A549 (cell line): ENCODE measurements around the gene ZDHHC9. TPM values are rescaled to one million over a fixed set of nuclear protein-coding genes. Genes with fewer than 3 reads are reported as not detected.

ENCODE experiments used
- ATAC-seq, 2 experiments: fragments of 200-7000 bp in 1 of 2; fragments of >200 bp in 1 of 2; cut with Nextera tagmentation in 1 of 2; cut with Tn5 transposase in 1 of 2; 3 replicates each; pipeline versions ENCODE4 v1.8.0 to v1.9.1; 2018 to 2020; ENCODE audit warnings: mild to moderate bottlenecking in 1 of 2, moderate library complexity in 1 of 2
- CTCF ChIA-PET: fragments of 300-600 bp; sonication (Branson Sonifier 250); formaldehyde crosslinking; extraction: SDS; loops from one replicate; lab custom pipeline; 2021; ENCODE audit warnings: antibody characterized with exemption, inconsistent platforms; lab: Yijun Ruan, JAX
- POLR2A ChIA-PET: fragments of 350-600 bp; formaldehyde crosslinking; extraction: SDS; loops from one replicate; lab custom pipeline; 2021; ENCODE audit warnings: antibody characterized with exemption, inconsistent platforms; lab: Yijun Ruan, JAX
- DNase-seq, 2 experiments: peaks; one replicate each; pipeline versions ENCODE4 v3.0.0 to v3.0.0-alpha.2; 2011 to 2016; ENCODE audit warnings: low read depth in 1 of 2, low spot score in 1 of 2
- FAIRE-seq: peaks from 2 replicates; lab custom pipeline; 2011; peaks lifted over from hg19 to GRCh38; lab: Jason Lieb, UNC
- H3K27ac ChIP-seq, 2 experiments: fragments of >200 bp; sonication (Bioruptor Twin); formaldehyde crosslinking; 3 replicates each; pipeline ENCODE4 v1.5.1; 2016 to 2017
- H3K4me1 ChIP-seq: fragments of >200 bp; sonication (Bioruptor Twin); formaldehyde crosslinking; 3 replicates; pipeline ENCODE4 v1.6.1; 2016
- H3K4me2 ChIP-seq: fragments of >200 bp; sonication (Bioruptor Twin); formaldehyde crosslinking; 3 replicates; pipeline ENCODE4 v1.6.1; 2016
- H3K4me3 ChIP-seq: fragments of >200 bp; sonication (Bioruptor Twin); formaldehyde crosslinking; 3 replicates; pipeline ENCODE4 v1.5.1; 2016
- H3K9me3 ChIP-seq: fragments of >200 bp; sonication (Bioruptor Twin); formaldehyde crosslinking; 3 replicates; pipeline ENCODE4 v1.6.1; 2016
- E2F6 ChIP-seq: IDR thresholded peaks from 2 replicates; pipeline ENCODE4 v1.6.1; 2012; ENCODE audit warnings: low read depth, borderline replicate concordance
- ESRRA ChIP-seq: fragments of 150-350 bp; IDR thresholded peaks from 2 replicates; pipeline ENCODE4 v1.6.1; 2014; ENCODE audit warnings: mild to moderate bottlenecking, low read length, borderline replicate concordance
- FOSB ChIP-seq: fragments of 250-450 bp; sonication (Bioruptor Pico); IDR thresholded peaks from 2 replicates; pipeline ENCODE4 v1.5.0; 2020; ENCODE audit warnings: mild to moderate bottlenecking, moderate library complexity
- FOSL2 ChIP-seq, 2 experiments: fragments of 450-650 bp in 1 of 2; fragments of >200 bp in 1 of 2; sonication (Bioruptor Twin) in 1 of 2; formaldehyde crosslinking; IDR thresholded peaks; 2 replicates each; pipeline versions ENCODE4 v1.5.0 to v1.6.1; 2016 to 2020; ENCODE audit warnings: mild to moderate bottlenecking in 1 of 2, moderate library complexity in 1 of 2
- FOXS1 ChIP-seq: fragments of 250-450 bp; sonication (Bioruptor Pico); IDR thresholded peaks from 2 replicates; pipeline ENCODE4 v1.5.0; 2020; ENCODE audit warnings: mild to moderate bottlenecking, moderate library complexity
- HEYL ChIP-seq: fragments of 250-450 bp; sonication (Bioruptor Pico); IDR thresholded peaks from 2 replicates; pipeline ENCODE4 v1.8.0; 2021; ENCODE audit warnings: mild to moderate bottlenecking, moderate library complexity
- HOXB13 ChIP-seq: fragments of 250-450 bp; sonication (Bioruptor Pico); IDR thresholded peaks from 2 replicates; pipeline ENCODE4 v1.5.0; 2020; ENCODE audit warnings: low read depth, mild to moderate bottlenecking, moderate library complexity
- JUNB ChIP-seq: fragments of >200 bp; sonication (Bioruptor Twin); formaldehyde crosslinking; IDR thresholded peaks from 2 replicates; pipeline ENCODE4 v1.6.1; 2016
- POLR2AphosphoS2 ChIP-seq: conservative IDR thresholded peaks from 2 replicates; pipeline ENCODE4 v1.6.1; 2012; ENCODE audit warnings: low read length, improper control_type of control experiment, inconsistent platforms
- RARB ChIP-seq: fragments of 250-450 bp; sonication (Bioruptor Pico); IDR thresholded peaks from 2 replicates; pipeline ENCODE4 v1.8.0; 2021; ENCODE audit warnings: mild to moderate bottlenecking, moderate library complexity
- TFCP2L1 ChIP-seq: fragments of 250-450 bp; sonication (Bioruptor Pico); IDR thresholded peaks from 2 replicates; pipeline ENCODE4 v1.5.0; 2021; ENCODE audit warnings: mild to moderate bottlenecking
- TP53 ChIP-seq: fragments of 250-450 bp; sonication (Bioruptor Pico); IDR thresholded peaks from 2 replicates; pipeline ENCODE4 v1.5.0; 2021; ENCODE audit warnings: mild to moderate bottlenecking, moderate library complexity
- WGBS: methylation state at CpG from one replicate; pipeline ENCODE4 v1.1.6; 2017; ENCODE audit errors: missing lambda C conversion rate; 5-methylcytosine and 5-hydroxymethylcytosine counted together
- polyA plus RNA-seq, 4 experiments: library from polyadenylated mRNA; depleted of rRNA in 3 of 4; stranded (reverse); fragments of >200 nt; fragmentation: RNase III in 1 of 4; extraction: RNeasy Plus Mini Kit Qiagen cat#74134 plus additional on column Dnase treatment in 1 of 4; gene quantifications; 2 replicates in 3 of 4; 3 replicates in 1 of 4; pipeline ENCODE4 v1.2.3, GENCODE V29; 2011 to 2017
- TF ChIP-seq, protein P1 (sequence below): fragments of >200 bp; sonication (Bioruptor Twin); formaldehyde crosslinking; IDR thresholded peaks from 3 replicates; pipeline ENCODE4 v1.6.1; 2016
- TF ChIP-seq, protein P2 (sequence below): fragments of 450-650 bp; IDR thresholded peaks from 2 replicates; pipeline ENCODE4 v1.6.1; 2014; ENCODE audit warnings: antibody characterized with exemption
- TF ChIP-seq, protein P3 (sequence below): fragments of 200-600 bp; sonication (generic); IDR thresholded peaks from 2 replicates; pipeline ENCODE4 v1.6.1; 2016; ENCODE audit warnings: antibody characterized with exemption, mild to moderate bottlenecking, moderate library complexity
- TF ChIP-seq, protein P4 (sequence below): fragments of 250-450 bp; sonication (Bioruptor Pico); IDR thresholded peaks from 2 replicates; pipeline ENCODE4 v1.5.0; 2020; ENCODE audit warnings: low read depth, mild to moderate bottlenecking, moderate library complexity
- TF ChIP-seq, protein P5 (sequence below): fragments of 150-350 bp; IDR thresholded peaks from 2 replicates; pipeline ENCODE4 v1.6.1; 2014; ENCODE audit warnings: low read depth, mild to moderate bottlenecking, low read length

ZDHHC9 gene
- polyA plus RNA-seq, 2 of the 4 experiments (the other 2 are of a cell fraction): 20.2 to 50.6 TPM

DNA sequence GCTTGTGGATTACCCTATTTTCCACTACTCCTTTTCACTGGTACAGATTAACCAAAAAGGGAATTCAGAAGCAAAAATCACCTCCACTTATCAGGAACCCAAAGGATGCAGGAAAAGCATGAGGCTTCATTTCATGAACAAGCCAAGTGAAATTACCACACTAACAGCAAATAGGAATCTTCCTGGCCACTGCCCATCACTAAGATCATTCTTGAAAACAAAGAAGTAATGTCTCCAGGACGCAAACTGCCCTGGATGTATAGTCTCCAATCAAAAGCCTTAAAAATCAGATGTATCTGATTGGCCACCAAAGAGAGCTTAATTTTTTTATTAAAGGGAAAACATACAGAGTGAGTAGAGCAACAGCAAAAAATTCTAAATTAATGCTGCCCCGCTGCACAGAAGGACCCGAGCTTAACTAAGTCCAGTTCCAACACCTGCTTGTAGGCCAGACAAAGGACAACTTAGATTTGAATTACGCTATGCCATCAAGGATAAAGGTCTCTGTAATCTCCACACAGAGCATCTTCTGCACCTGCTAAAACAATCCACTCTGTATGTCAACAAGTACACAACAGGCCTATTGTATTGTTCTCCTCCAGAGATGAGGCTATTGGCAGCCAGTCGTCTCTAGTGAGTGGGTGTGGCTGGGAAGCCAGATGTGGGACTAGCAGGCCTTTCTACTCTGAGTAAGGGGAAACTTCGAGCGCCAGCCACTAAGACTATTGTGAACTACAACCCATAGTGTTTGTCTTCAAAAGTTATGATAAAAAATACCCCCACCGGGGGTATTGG is 12.4 kb downstream of the ZDHHC9 start:
- H3K4me3 ChIP-seq: no peak overlapping the region
- CTCF ChIA-PET: interaction anchor here (1.0 to 1.2 kb wide), 2 partner anchors 94 to 230 kb away, joined by 3 read pairs; no protein-coding TSS in a partner anchor
- no peak overlapping the region for H3K4me2 ChIP-seq
- ATAC-seq: no peak
- 91% methylated on average over 8 of the region's 8 CpGs for WGBS
- no peaks in the 10 kb centered on the region; the same call in 2 of the 3 replicates for H3K4me1 ChIP-seq
- no peak for TF ChIP-seq JUNB
- no peak for TF ChIP-seq ESRRA
- TF ChIP-seq, protein P1, sequence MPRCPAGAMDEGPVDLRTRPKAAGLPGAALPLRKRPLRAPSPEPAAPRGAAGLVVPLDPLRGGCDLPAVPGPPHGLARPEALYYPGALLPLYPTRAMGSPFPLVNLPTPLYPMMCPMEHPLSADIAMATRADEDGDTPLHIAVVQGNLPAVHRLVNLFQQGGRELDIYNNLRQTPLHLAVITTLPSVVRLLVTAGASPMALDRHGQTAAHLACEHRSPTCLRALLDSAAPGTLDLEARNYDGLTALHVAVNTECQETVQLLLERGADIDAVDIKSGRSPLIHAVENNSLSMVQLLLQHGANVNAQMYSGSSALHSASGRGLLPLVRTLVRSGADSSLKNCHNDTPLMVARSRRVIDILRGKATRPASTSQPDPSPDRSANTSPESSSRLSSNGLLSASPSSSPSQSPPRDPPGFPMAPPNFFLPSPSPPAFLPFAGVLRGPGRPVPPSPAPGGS: no peak
- no peak for TF ChIP-seq RARB (CRISPR knock-in tag)
- TF ChIP-seq, protein P2, sequence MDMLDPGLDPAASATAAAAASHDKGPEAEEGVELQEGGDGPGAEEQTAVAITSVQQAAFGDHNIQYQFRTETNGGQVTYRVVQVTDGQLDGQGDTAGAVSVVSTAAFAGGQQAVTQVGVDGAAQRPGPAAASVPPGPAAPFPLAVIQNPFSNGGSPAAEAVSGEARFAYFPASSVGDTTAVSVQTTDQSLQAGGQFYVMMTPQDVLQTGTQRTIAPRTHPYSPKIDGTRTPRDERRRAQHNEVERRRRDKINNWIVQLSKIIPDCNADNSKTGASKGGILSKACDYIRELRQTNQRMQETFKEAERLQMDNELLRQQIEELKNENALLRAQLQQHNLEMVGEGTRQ: no peak
- no peak for TF ChIP-seq POLR2AphosphoS2
- TF ChIP-seq HOXB13 (CRISPR knock-in tag): no peak
- TF ChIP-seq TFCP2L1 (CRISPR knock-in tag): no peak
- no peak for TF ChIP-seq HEYL (CRISPR knock-in tag)
- TF ChIP-seq, protein P3, sequence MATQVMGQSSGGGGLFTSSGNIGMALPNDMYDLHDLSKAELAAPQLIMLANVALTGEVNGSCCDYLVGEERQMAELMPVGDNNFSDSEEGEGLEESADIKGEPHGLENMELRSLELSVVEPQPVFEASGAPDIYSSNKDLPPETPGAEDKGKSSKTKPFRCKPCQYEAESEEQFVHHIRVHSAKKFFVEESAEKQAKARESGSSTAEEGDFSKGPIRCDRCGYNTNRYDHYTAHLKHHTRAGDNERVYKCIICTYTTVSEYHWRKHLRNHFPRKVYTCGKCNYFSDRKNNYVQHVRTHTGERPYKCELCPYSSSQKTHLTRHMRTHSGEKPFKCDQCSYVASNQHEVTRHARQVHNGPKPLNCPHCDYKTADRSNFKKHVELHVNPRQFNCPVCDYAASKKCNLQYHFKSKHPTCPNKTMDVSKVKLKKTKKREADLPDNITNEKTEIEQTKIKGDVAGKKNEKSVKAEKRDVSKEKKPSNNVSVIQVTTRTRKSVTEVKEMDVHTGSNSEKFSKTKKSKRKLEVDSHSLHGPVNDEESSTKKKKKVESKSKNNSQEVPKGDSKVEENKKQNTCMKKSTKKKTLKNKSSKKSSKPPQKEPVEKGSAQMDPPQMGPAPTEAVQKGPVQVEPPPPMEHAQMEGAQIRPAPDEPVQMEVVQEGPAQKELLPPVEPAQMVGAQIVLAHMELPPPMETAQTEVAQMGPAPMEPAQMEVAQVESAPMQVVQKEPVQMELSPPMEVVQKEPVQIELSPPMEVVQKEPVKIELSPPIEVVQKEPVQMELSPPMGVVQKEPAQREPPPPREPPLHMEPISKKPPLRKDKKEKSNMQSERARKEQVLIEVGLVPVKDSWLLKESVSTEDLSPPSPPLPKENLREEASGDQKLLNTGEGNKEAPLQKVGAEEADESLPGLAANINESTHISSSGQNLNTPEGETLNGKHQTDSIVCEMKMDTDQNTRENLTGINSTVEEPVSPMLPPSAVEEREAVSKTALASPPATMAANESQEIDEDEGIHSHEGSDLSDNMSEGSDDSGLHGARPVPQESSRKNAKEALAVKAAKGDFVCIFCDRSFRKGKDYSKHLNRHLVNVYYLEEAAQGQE: no peak
- TF ChIP-seq TP53 (CRISPR knock-in tag): no peak
- TF ChIP-seq, protein P4, sequence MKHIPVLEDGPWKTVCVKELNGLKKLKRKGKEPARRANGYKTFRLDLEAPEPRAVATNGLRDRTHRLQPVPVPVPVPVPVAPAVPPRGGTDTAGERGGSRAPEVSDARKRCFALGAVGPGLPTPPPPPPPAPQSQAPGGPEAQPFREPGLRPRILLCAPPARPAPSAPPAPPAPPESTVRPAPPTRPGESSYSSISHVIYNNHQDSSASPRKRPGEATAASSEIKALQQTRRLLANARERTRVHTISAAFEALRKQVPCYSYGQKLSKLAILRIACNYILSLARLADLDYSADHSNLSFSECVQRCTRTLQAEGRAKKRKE (CRISPR knock-in tag): no peak
- TF ChIP-seq, protein P5, sequence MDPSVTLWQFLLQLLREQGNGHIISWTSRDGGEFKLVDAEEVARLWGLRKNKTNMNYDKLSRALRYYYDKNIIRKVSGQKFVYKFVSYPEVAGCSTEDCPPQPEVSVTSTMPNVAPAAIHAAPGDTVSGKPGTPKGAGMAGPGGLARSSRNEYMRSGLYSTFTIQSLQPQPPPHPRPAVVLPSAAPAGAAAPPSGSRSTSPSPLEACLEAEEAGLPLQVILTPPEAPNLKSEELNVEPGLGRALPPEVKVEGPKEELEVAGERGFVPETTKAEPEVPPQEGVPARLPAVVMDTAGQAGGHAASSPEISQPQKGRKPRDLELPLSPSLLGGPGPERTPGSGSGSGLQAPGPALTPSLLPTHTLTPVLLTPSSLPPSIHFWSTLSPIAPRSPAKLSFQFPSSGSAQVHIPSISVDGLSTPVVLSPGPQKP: no peak
- no peak for TF ChIP-seq FOXS1 (CRISPR knock-in tag)
- TF ChIP-seq E2F6: no peak
- no peak for TF ChIP-seq FOSL2 (IDR thresholded peaks at IDR 0.05)
- no peak for TF ChIP-seq FOSL2 (CRISPR knock-in tag; IDR thresholded peaks at IDR 0.05)
- TF ChIP-seq FOSB (CRISPR knock-in tag): no peak
- DNase-seq: no peak
- H3K27ac ChIP-seq: no peak overlapping the region
- no peaks in the 10 kb centered on the region for H3K9me3 ChIP-seq
- FAIRE-seq: no peak
- POLR2A ChIA-PET: no interaction called here
